ENCODE data around the gene ATP1A3.
"Not testable (repeated sequence)": the region's sequence is repeated elsewhere in the genome, so short reads cannot be mapped to it uniquely, and the experiment has no call there.

The ATP1A3 gene

GRCh38 chr19:41994994-41995958 is 1.2 kb upstream of the ATP1A3 start:
- Histone ChIP-seq H3K4me3 (ENCODE audit: low read length in 2 of 2) (no peak overlapping the region), H3K9ac (ENCODE audit: low read length in 2 of 2) (no peak overlapping the region), H3K9me3 (ENCODE audit: control insufficient read depth in 2 of 2, low read length in 2 of 2) (no peaks in the 10 kb centered on the region), H3K27me3 (ENCODE audit: control insufficient read depth in 1 of 2, insufficient read depth in 2 of 2, low read length in 2 of 2) (peaks cover 63 to 69% of the 10 kb centered on the region in 2 donors), H3K36me3 (ENCODE audit: control insufficient read depth in 2 of 2, insufficient read depth in 2 of 2, low read length in 2 of 2) (no peaks in the 10 kb centered on the region), H3K27ac (ENCODE audit: low read length) (no peak overlapping the region), H3K4me1 (ENCODE audit: control insufficient read depth, insufficient read depth, low read length) (peaks cover 23% of the 10 kb centered on the region)

DNA sequence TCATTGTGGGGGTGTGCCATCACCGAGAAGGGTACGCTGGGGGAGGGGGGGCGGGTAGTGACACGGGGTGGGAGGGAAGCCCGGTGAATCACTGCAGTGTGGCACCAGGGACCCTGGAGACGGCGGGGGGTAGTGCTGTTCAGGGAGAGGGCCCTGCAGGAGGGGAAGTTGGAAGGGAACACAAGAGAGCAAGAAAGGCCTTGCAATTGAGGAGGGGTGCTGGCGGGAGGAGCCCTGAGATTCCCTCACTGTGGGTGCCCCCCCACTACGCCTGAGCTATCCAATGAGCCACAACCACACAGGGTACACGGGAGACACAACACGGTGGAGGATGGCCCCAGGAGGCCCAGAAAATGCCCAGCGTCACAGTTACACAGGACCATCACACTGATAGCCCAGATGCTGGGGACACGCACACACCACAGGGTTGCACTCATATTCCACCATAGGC is 516 bp upstream of the ATP1A3 start:
- H3K9me3 ChIP-seq (ENCODE audit: control insufficient read depth in 2 of 2, low read length in 2 of 2): no peaks in the 10 kb centered on the region
- no peak overlapping the region for H3K9ac ChIP-seq (ENCODE audit: low read length in 2 of 2)
- H3K27ac ChIP-seq (ENCODE audit: low read length): no peak overlapping the region
- no peaks in the 10 kb centered on the region for H3K36me3 ChIP-seq (ENCODE audit: control insufficient read depth in 2 of 2, insufficient read depth in 2 of 2, low read length in 2 of 2)
- no peak overlapping the region for H3K4me3 ChIP-seq (ENCODE audit: low read length in 2 of 2)
- H3K4me1 ChIP-seq (ENCODE audit: control insufficient read depth, insufficient read depth, low read length): peaks cover 23% of the 10 kb centered on the region
- H3K27me3 ChIP-seq (ENCODE audit: control insufficient read depth in 1 of 2, insufficient read depth in 2 of 2, low read length in 2 of 2): peaks cover 57 to 64% of the 10 kb centered on the region in 2 donors

DNA sequence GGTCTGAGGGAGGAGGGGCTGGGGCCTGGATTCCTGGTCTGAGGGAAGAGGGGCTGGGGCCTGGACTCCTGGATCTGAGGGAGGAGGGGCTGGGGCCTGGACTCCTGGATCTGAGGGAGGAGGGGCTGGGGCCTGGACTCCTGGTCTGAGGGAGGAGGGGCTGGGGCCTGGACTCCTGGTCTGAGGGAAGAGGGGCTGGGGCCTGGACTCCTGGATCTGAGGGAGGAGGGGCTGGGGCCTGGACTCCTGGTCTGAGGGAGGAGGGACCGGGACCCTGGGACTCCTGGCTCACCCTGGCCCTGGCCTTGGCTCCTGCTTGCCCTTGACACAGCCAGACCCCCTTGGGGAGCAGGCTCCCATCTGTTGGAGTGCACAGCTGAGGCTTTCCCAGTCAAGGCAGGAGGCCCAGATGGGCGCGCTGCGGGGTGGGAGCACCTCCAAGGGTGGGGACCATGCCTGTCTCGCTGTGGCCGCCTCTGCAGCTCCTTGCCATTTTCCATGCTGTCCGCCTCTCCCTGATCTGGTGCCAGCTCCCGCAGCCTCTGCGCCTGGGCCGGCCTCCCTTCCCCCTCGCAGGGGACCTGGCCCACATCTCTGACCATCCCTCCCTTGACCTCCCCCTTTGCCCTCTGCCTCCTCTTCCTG is 2.0 kb downstream of the ATP1A3 start:
- not testable (repeated sequence) for H3K9me3 ChIP-seq (ENCODE audit: control insufficient read depth in 2 of 2, low read length in 2 of 2); H3K27ac ChIP-seq (ENCODE audit: low read length); H3K4me1 ChIP-seq (ENCODE audit: control insufficient read depth, insufficient read depth, low read length); H3K4me3 ChIP-seq (ENCODE audit: low read length in 2 of 2); H3K9ac ChIP-seq (ENCODE audit: low read length in 2 of 2); H3K36me3 ChIP-seq (ENCODE audit: control insufficient read depth in 2 of 2, insufficient read depth in 2 of 2, low read length in 2 of 2)
- H3K27me3 ChIP-seq (ENCODE audit: control insufficient read depth in 1 of 2, insufficient read depth in 2 of 2, low read length in 2 of 2): peaks cover 44 to 48% of the 10 kb centered on the region in 2 donors

DNA sequence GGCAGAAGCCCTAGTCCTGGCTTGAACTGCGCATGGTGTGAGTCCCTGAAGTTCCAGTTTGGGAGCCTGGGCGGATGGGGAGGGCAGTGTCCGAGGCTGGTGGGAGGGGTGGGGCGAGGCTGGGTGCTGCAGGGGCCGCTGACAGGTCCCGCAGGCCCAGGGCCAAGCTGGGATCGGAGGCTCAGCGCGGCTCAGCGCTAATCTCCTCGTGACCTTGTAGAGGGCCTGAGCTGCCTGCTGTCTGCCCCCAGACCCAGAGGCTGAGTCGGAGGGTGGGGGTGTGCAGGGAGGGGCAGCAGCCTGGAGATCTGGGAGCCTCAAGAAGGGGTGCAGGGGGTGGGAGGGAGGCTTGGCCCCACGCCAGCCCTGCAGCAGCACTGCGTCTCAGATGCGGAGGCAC is 3.0 kb downstream of the ATP1A3 start:
- Histone ChIP-seq H3K9ac (ENCODE audit: low read length in 2 of 2) (no peak overlapping the region), H3K36me3 (ENCODE audit: control insufficient read depth in 2 of 2, insufficient read depth in 2 of 2, low read length in 2 of 2) (no peaks in the 10 kb centered on the region), H3K9me3 (ENCODE audit: control insufficient read depth in 2 of 2, low read length in 2 of 2) (no peaks in the 10 kb centered on the region), H3K4me3 (ENCODE audit: low read length in 2 of 2) (no peak overlapping the region), H3K27me3 (ENCODE audit: control insufficient read depth in 1 of 2, insufficient read depth in 2 of 2, low read length in 2 of 2) (peaks cover 34 to 38% of the 10 kb centered on the region in 2 donors), H3K4me1 (ENCODE audit: control insufficient read depth, insufficient read depth, low read length) (peaks cover 9% of the 10 kb centered on the region), H3K27ac (ENCODE audit: low read length) (no peak overlapping the region)

DNA sequence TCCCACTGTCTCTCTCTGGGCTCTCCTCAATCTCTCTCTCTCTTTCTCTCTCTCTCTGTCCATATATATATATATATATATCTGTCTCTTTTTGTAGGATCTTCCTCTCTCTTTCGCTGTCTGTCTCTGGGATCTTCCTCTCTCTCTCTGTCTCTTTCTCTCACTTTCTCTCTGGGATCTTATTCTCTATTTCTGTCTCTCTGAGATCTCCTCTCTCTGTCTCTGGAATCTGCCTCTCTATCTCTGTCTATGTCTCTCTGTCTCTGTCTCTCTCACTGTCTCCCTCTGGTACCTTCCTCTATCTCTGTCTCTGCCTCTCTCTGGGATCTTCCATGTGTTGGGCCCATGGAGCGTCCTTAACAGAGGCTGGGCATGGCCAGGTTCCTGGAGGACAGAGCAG is 3.4 kb downstream of the ATP1A3 start:
- H3K9me3 ChIP-seq (ENCODE audit: control insufficient read depth in 2 of 2, low read length in 2 of 2): no peaks in the 10 kb centered on the region
- no peak overlapping the region for H3K27ac ChIP-seq (ENCODE audit: low read length)
- no peaks in the 10 kb centered on the region for H3K36me3 ChIP-seq (ENCODE audit: control insufficient read depth in 2 of 2, insufficient read depth in 2 of 2, low read length in 2 of 2)
- H3K9ac ChIP-seq (ENCODE audit: low read length in 2 of 2): no peak overlapping the region
- H3K4me3 ChIP-seq (ENCODE audit: low read length in 2 of 2): no peak overlapping the region
- H3K4me1 ChIP-seq (ENCODE audit: control insufficient read depth, insufficient read depth, low read length): peaks cover 9% of the 10 kb centered on the region
- peaks cover 30 to 34% of the 10 kb centered on the region in 2 donors for H3K27me3 ChIP-seq (ENCODE audit: control insufficient read depth in 1 of 2, insufficient read depth in 2 of 2, low read length in 2 of 2)

GRCh38 chr19:41990028-41990427 is 4.0 kb downstream of the ATP1A3 start:
- no peak overlapping the region for H3K9ac ChIP-seq (ENCODE audit: low read length in 2 of 2)
- no peak overlapping the region for H3K27ac ChIP-seq (ENCODE audit: low read length)
- peaks cover 24 to 30% of the 10 kb centered on the region in 2 donors for H3K27me3 ChIP-seq (ENCODE audit: control insufficient read depth in 1 of 2, insufficient read depth in 2 of 2, low read length in 2 of 2)
- no peaks in the 10 kb centered on the region for H3K36me3 ChIP-seq (ENCODE audit: control insufficient read depth in 2 of 2, insufficient read depth in 2 of 2, low read length in 2 of 2)
- no peaks in the 10 kb centered on the region for H3K9me3 ChIP-seq (ENCODE audit: control insufficient read depth in 2 of 2, low read length in 2 of 2)
- peaks cover 9% of the 10 kb centered on the region for H3K4me1 ChIP-seq (ENCODE audit: control insufficient read depth, insufficient read depth, low read length)
- H3K4me3 ChIP-seq (ENCODE audit: low read length in 2 of 2): no peak overlapping the region

DNA sequence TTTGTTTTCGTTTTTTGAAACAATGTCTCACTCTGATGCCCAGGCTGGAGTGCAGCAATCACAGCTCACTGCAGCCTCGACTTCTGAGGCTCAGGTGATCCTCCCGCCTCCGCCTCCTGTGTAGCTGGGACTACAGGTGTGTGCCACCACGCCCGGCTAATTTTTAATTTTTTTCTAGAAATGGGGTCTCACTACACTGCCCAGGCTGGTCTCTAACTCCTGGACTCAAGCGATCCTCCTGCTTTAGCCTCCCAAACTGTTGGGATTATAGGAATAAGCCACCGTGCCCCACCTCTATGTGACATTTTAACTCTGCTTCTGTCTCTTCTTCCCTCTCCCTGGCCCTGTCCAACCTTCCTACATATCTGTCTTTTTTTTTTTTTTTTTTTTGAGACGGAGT is 5.1 kb downstream of the ATP1A3 start:
- Histone ChIP-seq H3K4me1 (ENCODE audit: control insufficient read depth, insufficient read depth, low read length) (peaks cover 5% of the 10 kb centered on the region), H3K27ac (ENCODE audit: low read length) (no peak overlapping the region), H3K9ac (ENCODE audit: low read length in 2 of 2) (no peak overlapping the region), H3K9me3 (ENCODE audit: control insufficient read depth in 2 of 2, low read length in 2 of 2) (no peaks in the 10 kb centered on the region), H3K27me3 (ENCODE audit: control insufficient read depth in 1 of 2, insufficient read depth in 2 of 2, low read length in 2 of 2) (peaks cover 19 to 22% of the 10 kb centered on the region in 2 donors), H3K4me3 (ENCODE audit: low read length in 2 of 2) (no peak overlapping the region), H3K36me3 (ENCODE audit: control insufficient read depth in 2 of 2, insufficient read depth in 2 of 2, low read length in 2 of 2) (no peaks in the 10 kb centered on the region)

DNA sequence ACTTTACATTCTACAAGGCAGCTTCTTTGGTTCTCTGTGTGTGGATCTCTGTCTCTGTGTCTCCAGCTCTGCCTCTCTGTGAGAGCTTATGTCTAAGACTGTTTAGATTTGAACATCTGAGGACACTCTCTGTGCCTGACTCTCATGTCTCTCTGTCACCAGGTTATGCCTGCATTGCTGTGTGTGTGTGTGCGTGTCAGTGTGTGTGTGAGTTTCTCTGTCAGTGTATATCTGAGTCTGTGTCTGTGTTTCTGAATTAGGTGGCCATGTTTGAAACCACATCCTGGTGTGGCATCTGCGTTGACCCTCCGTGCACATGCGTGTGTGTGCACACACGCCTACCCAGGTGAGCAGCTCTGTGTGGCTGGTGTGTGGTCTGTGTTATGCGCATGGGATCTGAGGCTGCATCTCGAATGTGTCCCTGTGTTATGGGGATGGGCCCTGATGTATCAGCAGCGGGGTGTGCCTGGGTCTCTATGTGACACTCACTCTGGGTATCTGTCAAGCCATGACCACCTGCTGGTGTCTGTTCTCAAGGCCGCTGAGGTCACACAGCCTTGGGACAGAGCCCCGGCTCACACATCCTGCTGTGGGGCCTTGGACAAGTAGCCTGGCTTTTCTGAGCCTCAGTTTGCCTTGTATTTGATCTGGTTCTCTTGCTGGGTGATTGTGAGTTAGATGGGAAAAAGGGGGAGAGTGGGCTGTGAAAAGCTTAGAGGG is 6.7 kb downstream of the ATP1A3 start:
- Histone ChIP-seq H3K27ac (ENCODE audit: low read length) (no peak overlapping the region), H3K9ac (ENCODE audit: low read length in 2 of 2) (no peak overlapping the region), H3K9me3 (ENCODE audit: control insufficient read depth in 2 of 2, low read length in 2 of 2) (no peaks in the 10 kb centered on the region), H3K4me3 (ENCODE audit: low read length in 2 of 2) (no peak overlapping the region), H3K4me1 (ENCODE audit: control insufficient read depth, insufficient read depth, low read length) (no peaks in the 10 kb centered on the region), H3K27me3 (ENCODE audit: control insufficient read depth in 1 of 2, insufficient read depth in 2 of 2, low read length in 2 of 2) (peaks cover 8 to 10% of the 10 kb centered on the region in 2 donors), H3K36me3 (ENCODE audit: control insufficient read depth in 2 of 2, insufficient read depth in 2 of 2, low read length in 2 of 2) (no peaks in the 10 kb centered on the region)

DNA sequence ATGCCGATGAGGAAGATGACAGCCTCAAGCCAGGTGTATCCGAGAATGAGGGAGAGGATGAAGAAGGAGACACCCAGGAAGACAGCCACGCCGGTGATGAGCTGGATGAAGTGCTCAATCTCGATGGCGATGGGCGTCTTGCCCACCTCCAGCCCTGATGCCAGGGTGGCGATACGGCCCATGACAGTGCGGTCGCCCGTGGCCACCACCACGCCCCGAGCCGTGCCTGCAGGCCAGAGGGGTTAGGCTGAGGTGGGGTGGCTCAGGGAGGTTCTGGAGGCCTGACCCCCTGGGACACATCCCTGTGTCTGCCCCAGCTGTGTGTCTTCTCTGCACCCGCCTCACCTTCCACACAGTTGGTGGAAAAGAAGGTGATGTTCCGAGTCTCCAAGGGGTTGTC is 9.1 kb downstream of the ATP1A3 start:
- Histone ChIP-seq H3K4me1 (ENCODE audit: control insufficient read depth, insufficient read depth, low read length) (no peaks in the 10 kb centered on the region), H3K9ac (ENCODE audit: low read length in 2 of 2) (no peak overlapping the region), H3K27me3 (ENCODE audit: control insufficient read depth in 1 of 2, insufficient read depth in 2 of 2, low read length in 2 of 2) (no peaks in the 10 kb centered on the region), H3K9me3 (ENCODE audit: control insufficient read depth in 2 of 2, low read length in 2 of 2) (no peaks in the 10 kb centered on the region), H3K36me3 (ENCODE audit: control insufficient read depth in 2 of 2, insufficient read depth in 2 of 2, low read length in 2 of 2) (no peaks in the 10 kb centered on the region), H3K27ac (ENCODE audit: low read length) (no peak overlapping the region), H3K4me3 (ENCODE audit: low read length in 2 of 2) (no peak overlapping the region)

GRCh38 chr19:41981724-41982123 is 12.3 kb downstream of the ATP1A3 start:
- H3K27ac ChIP-seq (ENCODE audit: low read length): no peak overlapping the region
- H3K4me3 ChIP-seq (ENCODE audit: low read length in 2 of 2): no peak overlapping the region
- no peaks in the 10 kb centered on the region for H3K9me3 ChIP-seq (ENCODE audit: control insufficient read depth in 2 of 2, low read length in 2 of 2)
- no peaks in the 10 kb centered on the region for H3K36me3 ChIP-seq (ENCODE audit: control insufficient read depth in 2 of 2, insufficient read depth in 2 of 2, low read length in 2 of 2)
- no peaks in the 10 kb centered on the region for H3K4me1 ChIP-seq (ENCODE audit: control insufficient read depth, insufficient read depth, low read length)
- H3K27me3 ChIP-seq (ENCODE audit: control insufficient read depth in 1 of 2, insufficient read depth in 2 of 2, low read length in 2 of 2): no peaks in the 10 kb centered on the region
- no peak overlapping the region for H3K9ac ChIP-seq (ENCODE audit: low read length in 2 of 2)
